ACC112 (cell line): ENCODE data around the gene TBK1.

Experiments used
- H2AFZ ChIP-seq: fragments of 200-600 bp; sonication (generic); one replicate; pipeline ENCODE4 v1.6.0; 2017; ENCODE audit warnings: antibody characterized with exemption, low read length; ENCODE audit not compliant: unreplicated experiment
- H3K27ac ChIP-seq: fragments of 200-600 bp; sonication (generic); 2 replicates; pipeline ENCODE4 v1.5.1; 2014; ENCODE audit warnings: low read depth, mild to moderate bottlenecking, antibody characterized with exemption, low read length, moderate library complexity
- H3K27me3 ChIP-seq: fragments of 200-600 bp; sonication (generic); 2 replicates; pipeline ENCODE4 v1.6.1; 2014; ENCODE audit warnings: mild to moderate bottlenecking, antibody characterized with exemption, low read length, moderate library complexity, mixed read lengths; ENCODE audit not compliant: insufficient read depth
- H3K36me3 ChIP-seq: fragments of 200-600 bp; sonication (generic); 2 replicates; pipeline ENCODE4 v1.6.1; 2016; ENCODE audit warnings: mild to moderate bottlenecking, antibody characterized with exemption, low read length, moderate library complexity, mixed read lengths; ENCODE audit not compliant: insufficient read depth
- H3K4me1 ChIP-seq: fragments of 200-600 bp; sonication (generic); one replicate; pipeline ENCODE4 v1.6.1; 2016; ENCODE audit warnings: low read length, mixed read lengths; ENCODE audit not compliant: insufficient read depth, unreplicated experiment, control insufficient read depth
- H3K4me3 ChIP-seq: fragments of 200-600 bp; sonication (generic); 2 replicates; pipeline ENCODE4 v1.5.1; 2014; ENCODE audit warnings: mild to moderate bottlenecking, low read depth, low read length
- H3K79me2 ChIP-seq: fragments of 200-600 bp; sonication (generic); one replicate; pipeline ENCODE4 v1.6.0; 2016; ENCODE audit warnings: low read length; ENCODE audit not compliant: control insufficient read depth, unreplicated experiment, insufficient read depth

The TBK1 gene

GRCh38 chr12:64496839-64497400 lies 45.0 kb downstream of the TBK1 start:
- Histone ChIP-seq H3K4me1 (no peaks in the 10 kb centered on the region), H3K27ac (no peak overlapping the region), H3K27me3 (no peaks in the 10 kb centered on the region), H3K4me3 (no peak overlapping the region), H3K79me2 (no peaks in the 10 kb centered on the region), H3K36me3 (peaks cover 16% of the 10 kb centered on the region), H2AFZ (no peak overlapping the region)

GRCh38 chr12:64497484-64497883 lies 45.6 kb downstream of the TBK1 start:
- no peak overlapping the region for H2AFZ ChIP-seq
- H3K27me3 ChIP-seq, result no peaks in the 10 kb centered on the region
- H3K36me3 ChIP-seq, result peaks cover 15% of the 10 kb centered on the region
- H3K4me1 ChIP-seq, result no peaks in the 10 kb centered on the region
- H3K27ac ChIP-seq, result no peak overlapping the region
- H3K79me2 ChIP-seq, result no peaks in the 10 kb centered on the region
- H3K4me3 ChIP-seq, result no peak overlapping the region

GRCh38 chr12:64497903-64498302 lies 46.0 kb downstream of the TBK1 start:
- no peaks in the 10 kb centered on the region for H3K4me1 ChIP-seq
- no peak overlapping the region for H3K27ac ChIP-seq
- no peaks in the 10 kb centered on the region for H3K27me3 ChIP-seq
- no peak overlapping the region for H3K4me3 ChIP-seq
- no peaks in the 10 kb centered on the region for H3K79me2 ChIP-seq
- H3K36me3 ChIP-seq, result peaks cover 15% of the 10 kb centered on the region
- no peak overlapping the region for H2AFZ ChIP-seq

- H3K79me2 ChIP-seq, result no peaks in the 10 kb centered on the region
- H3K27ac ChIP-seq, result no peak overlapping the region
- no peak overlapping the region for H2AFZ ChIP-seq
- H3K4me1 ChIP-seq, result no peaks in the 10 kb centered on the region
- no peak overlapping the region for H3K4me3 ChIP-seq
- H3K36me3 ChIP-seq, result peaks cover 15% of the 10 kb centered on the region
- H3K27me3 ChIP-seq, result no peaks in the 10 kb centered on the region
Observed at GRCh38 chr12:64500394-64500793, 48.5 kb downstream of the TBK1 start.

DNA sequence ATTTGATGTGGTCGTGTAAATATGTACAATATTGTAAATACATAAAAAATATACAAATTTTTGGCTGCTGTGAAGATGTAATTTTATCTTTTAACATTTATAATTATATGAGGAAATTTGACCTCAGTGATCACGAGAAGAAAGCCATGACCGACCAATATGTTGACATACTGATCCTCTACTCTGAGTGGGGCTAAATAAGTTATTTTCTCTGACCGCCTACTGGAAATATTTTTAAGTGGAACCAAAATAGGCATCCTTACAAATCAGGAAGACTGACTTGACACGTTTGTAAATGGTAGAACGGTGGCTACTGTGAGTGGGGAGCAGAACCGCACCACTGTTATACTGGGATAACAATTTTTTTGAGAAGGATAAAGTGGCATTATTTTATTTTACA lies 49.6 kb downstream of the TBK1 start:
- H3K27ac ChIP-seq, result no peak overlapping the region
- H3K4me3 ChIP-seq, result no peak overlapping the region
- H2AFZ ChIP-seq, result no peak overlapping the region
- no peaks in the 10 kb centered on the region for H3K4me1 ChIP-seq
- H3K27me3 ChIP-seq, result no peaks in the 10 kb centered on the region
- peaks cover 13% of the 10 kb centered on the region for H3K36me3 ChIP-seq
- H3K79me2 ChIP-seq, result no peaks in the 10 kb centered on the region

GRCh38 chr12:64506955-64507354 lies 55.0 kb downstream of the TBK1 start:
- Histone ChIP-seq H3K4me1 (no peaks in the 10 kb centered on the region), H3K79me2 (no peaks in the 10 kb centered on the region), H3K4me3 (no peak overlapping the region), H2AFZ (no peak overlapping the region), H3K36me3 (no peaks in the 10 kb centered on the region), H3K27me3 (no peaks in the 10 kb centered on the region), H3K27ac (no peak overlapping the region)

DNA sequence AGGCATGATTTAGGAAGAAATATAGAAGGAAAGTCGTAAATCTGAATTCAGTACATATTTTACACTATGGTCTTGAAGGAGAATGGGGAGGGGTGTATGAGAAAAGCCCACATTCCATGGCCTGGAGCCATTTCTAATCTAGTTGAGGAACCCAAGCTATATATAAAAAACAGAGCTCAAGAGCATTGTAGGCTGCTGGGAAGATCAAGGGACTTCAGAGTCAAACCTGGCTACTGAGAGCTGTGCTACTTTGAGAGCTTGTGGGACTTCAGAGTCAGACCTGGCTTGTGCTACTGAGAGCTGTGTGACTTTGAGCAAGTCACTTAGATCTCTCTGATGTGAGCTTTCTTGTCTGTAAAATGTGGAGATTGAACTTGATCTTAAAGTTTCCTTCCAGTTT lies 58.7 kb downstream of the TBK1 start:
- Histone ChIP-seq H3K4me1 (no peaks in the 10 kb centered on the region), H3K27ac (no peak overlapping the region), H2AFZ (no peak overlapping the region), H3K4me3 (no peak overlapping the region), H3K36me3 (no peaks in the 10 kb centered on the region), H3K27me3 (no peaks in the 10 kb centered on the region), H3K79me2 (no peaks in the 10 kb centered on the region)

GRCh38 chr12:64518396-64518795 lies 66.5 kb downstream of the TBK1 start:
- no peak overlapping the region for H3K27ac ChIP-seq
- peaks cover 11% of the 10 kb centered on the region for H3K4me1 ChIP-seq
- no peak overlapping the region for H3K4me3 ChIP-seq
- no peaks in the 10 kb centered on the region for H3K27me3 ChIP-seq
- H2AFZ ChIP-seq, result no peak overlapping the region
- no peaks in the 10 kb centered on the region for H3K36me3 ChIP-seq
- no peaks in the 10 kb centered on the region for H3K79me2 ChIP-seq

DNA sequence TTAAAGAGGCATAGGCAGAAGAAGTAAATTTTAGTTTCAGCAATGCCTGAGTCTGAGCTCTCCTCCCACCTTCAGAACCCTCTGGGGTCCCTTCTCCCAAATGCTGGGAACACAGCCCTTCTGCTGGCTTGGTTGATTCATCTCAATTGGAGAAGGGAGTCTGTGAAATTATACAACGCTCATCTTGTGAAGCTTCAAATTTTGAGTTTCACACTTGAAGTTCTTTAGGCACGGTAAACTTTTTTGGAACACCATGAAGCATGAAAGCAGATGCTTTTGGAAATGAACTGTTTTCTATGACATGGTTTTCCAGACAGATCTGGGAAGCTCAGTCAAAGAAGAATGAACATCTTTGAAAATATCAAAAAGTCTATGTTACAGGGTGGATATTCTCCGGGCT lies 69.9 kb downstream of the TBK1 start:
- H3K4me1 ChIP-seq, result peaks cover 14% of the 10 kb centered on the region
- H3K27me3 ChIP-seq, result no peaks in the 10 kb centered on the region
- no peak overlapping the region for H3K27ac ChIP-seq
- H3K4me3 ChIP-seq, result no peak overlapping the region
- no peaks in the 10 kb centered on the region for H3K36me3 ChIP-seq
- H3K79me2 ChIP-seq, result no peaks in the 10 kb centered on the region
- H2AFZ ChIP-seq, result no peak overlapping the region

DNA sequence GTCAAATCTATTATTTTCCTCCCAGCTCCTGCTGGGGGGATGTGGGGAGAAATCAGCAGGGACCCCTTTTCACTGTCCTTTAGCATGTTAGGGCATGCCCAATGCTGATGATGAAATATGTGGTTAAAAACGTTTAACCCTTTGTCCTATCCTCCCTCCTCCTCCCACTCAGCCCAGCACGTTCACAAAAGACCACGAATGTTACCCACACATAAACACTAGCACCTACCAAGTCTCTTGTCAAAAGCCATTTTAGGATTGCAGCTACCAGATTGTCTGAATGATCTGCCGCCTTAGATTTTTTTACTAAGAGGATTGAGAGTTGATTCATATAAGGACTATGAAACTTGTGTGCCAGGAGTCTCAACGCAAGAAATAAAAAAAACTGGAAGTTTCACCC lies 70.4 kb downstream of the TBK1 start:
- Histone ChIP-seq H3K27ac (no peak overlapping the region), H3K79me2 (no peaks in the 10 kb centered on the region), H3K36me3 (no peaks in the 10 kb centered on the region), H3K4me1 (peaks cover 14% of the 10 kb centered on the region), H2AFZ (no peak overlapping the region), H3K27me3 (no peaks in the 10 kb centered on the region), H3K4me3 (no peak overlapping the region)

DNA sequence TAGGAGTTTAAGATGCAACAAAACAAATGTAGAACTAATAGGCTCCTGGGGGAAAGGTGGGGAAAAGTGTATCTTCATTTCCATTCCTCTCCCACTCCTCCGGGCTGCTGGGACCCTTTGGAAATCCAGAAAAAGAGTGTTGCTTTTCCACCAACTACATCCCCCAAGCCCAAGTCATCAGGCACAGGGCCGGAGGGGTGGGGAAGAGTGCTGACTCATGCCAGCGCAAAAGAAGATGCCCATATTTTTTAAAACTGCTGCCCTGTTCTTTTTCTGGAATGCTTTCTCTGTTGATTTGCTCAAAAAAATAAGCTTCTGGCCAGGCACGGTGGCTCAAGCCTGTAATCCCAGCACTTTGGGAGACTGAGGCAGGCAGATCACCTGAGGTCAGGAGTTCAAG lies 70.9 kb downstream of the TBK1 start:
- Histone ChIP-seq H3K27me3 (no peaks in the 10 kb centered on the region), H3K4me1 (peaks cover 14% of the 10 kb centered on the region), H3K27ac (no peak overlapping the region), H3K4me3 (no peak overlapping the region), H2AFZ (no peak overlapping the region), H3K79me2 (no peaks in the 10 kb centered on the region), H3K36me3 (no peaks in the 10 kb centered on the region)
